ENCODE results near the gene ZCWPW1. TPM values are rescaled to one million over a fixed set of nuclear protein-coding genes. Genes with fewer than 3 reads are reported as not detected.

Gene ZCWPW1
- total and polyA plus RNA-seq, 2 experiments from 2014 or later: 0.59 to 2.7 TPM

DNA sequence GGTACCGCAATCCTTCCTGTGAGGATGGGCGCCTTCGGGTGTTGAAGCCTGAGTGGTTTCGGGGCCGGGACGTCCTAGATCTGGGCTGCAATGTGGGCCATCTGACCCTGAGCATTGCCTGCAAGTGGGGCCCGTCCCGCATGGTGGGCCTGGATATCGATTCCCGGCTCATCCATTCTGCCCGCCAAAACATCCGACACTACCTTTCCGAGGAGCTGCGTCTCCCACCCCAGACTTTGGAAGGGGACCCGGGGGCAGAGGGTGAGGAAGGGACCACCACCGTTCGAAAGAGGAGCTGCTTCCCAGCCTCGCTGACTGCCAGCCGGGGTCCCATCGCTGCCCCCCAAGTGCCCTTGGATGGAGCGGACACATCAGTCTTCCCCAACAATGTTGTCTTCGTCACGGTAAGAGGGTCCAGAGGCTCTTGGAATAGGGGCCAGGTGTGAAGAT is 2.8 kb upstream of the ZCWPW1 start:
- Histone ChIP-seq H3K4me3 (peak overlapping the region; percentile 67), H3K4me2 (peak overlapping the region; percentile 79), H3K27ac (ENCODE audit: low read depth) (no peak overlapping the region; the same call in 1 of the 2 replicates), H2AFZ (no peak overlapping the region), H3K36me3 (ENCODE audit: insufficient read depth) (peaks cover 9% of the 10 kb centered on the region; the same call in 1 of the 2 replicates), H3F3A (replicated peaks; ENCODE audit: low read depth) (peaks cover 39% of the 10 kb centered on the region), H3K27me3 (ENCODE audit: insufficient read depth) (peaks cover 9% of the 10 kb centered on the region), H3K79me2 (replicated peaks; ENCODE audit: insufficient read depth) (peaks cover 44% of the 10 kb centered on the region), H4K20me1 (replicated peaks; ENCODE audit: insufficient read depth) (peaks cover 3% of the 10 kb centered on the region; the same call in 1 of the 2 replicates), H3K9me2 (ENCODE audit: insufficient read depth) (0 out of 2 replicates have a peak, but pooled peaks cover 3% of the 10 kb centered on the region), H3K4me1 (ENCODE audit: insufficient read depth) (peaks cover 29% of the 10 kb centered on the region; the same call in 1 of the 2 replicates)
- peaks cover 48% of the 10 kb centered on the region for H3K4me1 Mint-ChIP-seq
- no peak for ATAC-seq
- DNase-seq (ENCODE audit: low spot score): no peak
- no peak for TF ChIP-seq NANOG (IDR thresholded peaks at IDR 0.05; ENCODE audit: borderline replicate concordance)
- TF ChIP-seq EZH2phosphoT487 (IDR thresholded peaks at IDR 0.05; ENCODE audit: unreplicated experiment): no peak
- TF ChIP-seq, protein P1, sequence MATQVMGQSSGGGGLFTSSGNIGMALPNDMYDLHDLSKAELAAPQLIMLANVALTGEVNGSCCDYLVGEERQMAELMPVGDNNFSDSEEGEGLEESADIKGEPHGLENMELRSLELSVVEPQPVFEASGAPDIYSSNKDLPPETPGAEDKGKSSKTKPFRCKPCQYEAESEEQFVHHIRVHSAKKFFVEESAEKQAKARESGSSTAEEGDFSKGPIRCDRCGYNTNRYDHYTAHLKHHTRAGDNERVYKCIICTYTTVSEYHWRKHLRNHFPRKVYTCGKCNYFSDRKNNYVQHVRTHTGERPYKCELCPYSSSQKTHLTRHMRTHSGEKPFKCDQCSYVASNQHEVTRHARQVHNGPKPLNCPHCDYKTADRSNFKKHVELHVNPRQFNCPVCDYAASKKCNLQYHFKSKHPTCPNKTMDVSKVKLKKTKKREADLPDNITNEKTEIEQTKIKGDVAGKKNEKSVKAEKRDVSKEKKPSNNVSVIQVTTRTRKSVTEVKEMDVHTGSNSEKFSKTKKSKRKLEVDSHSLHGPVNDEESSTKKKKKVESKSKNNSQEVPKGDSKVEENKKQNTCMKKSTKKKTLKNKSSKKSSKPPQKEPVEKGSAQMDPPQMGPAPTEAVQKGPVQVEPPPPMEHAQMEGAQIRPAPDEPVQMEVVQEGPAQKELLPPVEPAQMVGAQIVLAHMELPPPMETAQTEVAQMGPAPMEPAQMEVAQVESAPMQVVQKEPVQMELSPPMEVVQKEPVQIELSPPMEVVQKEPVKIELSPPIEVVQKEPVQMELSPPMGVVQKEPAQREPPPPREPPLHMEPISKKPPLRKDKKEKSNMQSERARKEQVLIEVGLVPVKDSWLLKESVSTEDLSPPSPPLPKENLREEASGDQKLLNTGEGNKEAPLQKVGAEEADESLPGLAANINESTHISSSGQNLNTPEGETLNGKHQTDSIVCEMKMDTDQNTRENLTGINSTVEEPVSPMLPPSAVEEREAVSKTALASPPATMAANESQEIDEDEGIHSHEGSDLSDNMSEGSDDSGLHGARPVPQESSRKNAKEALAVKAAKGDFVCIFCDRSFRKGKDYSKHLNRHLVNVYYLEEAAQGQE (IDR thresholded peaks at IDR 0.05; ENCODE audit: unreplicated experiment): no peak
- no peak for TF ChIP-seq CREB1 (CRISPR knock-in tag; IDR thresholded peaks at IDR 0.05; ENCODE audit: low read depth)
- no peak for TF ChIP-seq JUNB (IDR thresholded peaks at IDR 0.05; ENCODE audit: unreplicated experiment)
- no peak for TF ChIP-seq CTCF (conservative IDR thresholded peaks at IDR 0.05; ENCODE audit: low read depth in 2 of 2)
- H3K4me3 Mint-ChIP-seq: peak overlapping the region; percentile 93
- peak overlapping the region; percentile 56; the same call in 1 of the 2 replicates for H3K27ac Mint-ChIP-seq
- H3K36me3 Mint-ChIP-seq (ENCODE audit: low read depth): peaks cover 59% of the 10 kb centered on the region
- peaks cover 45% of the 10 kb centered on the region for H3K27me3 Mint-ChIP-seq (ENCODE audit: insufficient read depth, low read depth, poor library complexity)
- peaks cover 20% of the 10 kb centered on the region for H3K9me3 Mint-ChIP-seq

GRCh38 chr7:100430493-100431285 is 2.2 kb upstream of the ZCWPW1 start:
- Histone ChIP-seq H3K36me3 (ENCODE audit: insufficient read depth) (peaks cover 9% of the 10 kb centered on the region; the same call in 1 of the 2 replicates), H3K27ac (ENCODE audit: low read depth) (peak overlapping the region; percentile 99), H2AFZ (no peak overlapping the region), H3K79me2 (replicated peaks; ENCODE audit: insufficient read depth) (peaks cover 44% of the 10 kb centered on the region), H4K20me1 (replicated peaks; ENCODE audit: insufficient read depth) (peaks cover 3% of the 10 kb centered on the region; the same call in 1 of the 2 replicates), H3K4me3 (peak overlapping the region; percentile 67), H3K27me3 (ENCODE audit: insufficient read depth) (peaks cover 9% of the 10 kb centered on the region), H3K4me2 (peak overlapping the region; percentile 79), H3K4me1 (ENCODE audit: insufficient read depth) (peaks cover 29% of the 10 kb centered on the region; the same call in 1 of the 2 replicates), H3F3A (replicated peaks; ENCODE audit: low read depth) (peaks cover 39% of the 10 kb centered on the region), H3K9me2 (ENCODE audit: insufficient read depth) (0 out of 2 replicates have a peak, but pooled peaks cover 3% of the 10 kb centered on the region)
- H3K4me3 Mint-ChIP-seq: peak overlapping the region; percentile 93
- DNase-seq (ENCODE audit: low spot score): peak; percentile 41
- peaks cover 20% of the 10 kb centered on the region for H3K9me3 Mint-ChIP-seq
- peaks cover 48% of the 10 kb centered on the region for H3K4me1 Mint-ChIP-seq
- peaks cover 43% of the 10 kb centered on the region for H3K27me3 Mint-ChIP-seq (ENCODE audit: insufficient read depth, low read depth, poor library complexity)
- peak overlapping the region; percentile 96 for H3K27ac Mint-ChIP-seq
- peak; percentile 0; the same call in 1 of the 3 replicates for ATAC-seq
- peaks cover 59% of the 10 kb centered on the region for H3K36me3 Mint-ChIP-seq (ENCODE audit: low read depth)
- no peak for TF ChIP-seq CREB1 (CRISPR knock-in tag; IDR thresholded peaks at IDR 0.05; ENCODE audit: low read depth)
- TF ChIP-seq POLR2AphosphoS5 (IDR thresholded peaks at IDR 0.05; ENCODE audit: low read depth): no peak
- no peak for TF ChIP-seq ETS1 (IDR thresholded peaks at IDR 0.05)
- TF ChIP-seq STAT1 (IDR thresholded peaks at IDR 0.05; ENCODE audit: unreplicated experiment): no peak
- no peak for TF ChIP-seq ZNF114 (CRISPR knock-in tag; IDR thresholded peaks at IDR 0.05)
- no peak for TF ChIP-seq NANOG (IDR thresholded peaks at IDR 0.05; ENCODE audit: borderline replicate concordance)
- TF ChIP-seq EZH2 (IDR thresholded peaks at IDR 0.05; ENCODE audit: low read depth, unreplicated experiment): no peak

All from GM23338 (cell line).